ENCODE data around the gene CACNA1B.
"Not testable (repeated sequence)": the region's sequence is repeated elsewhere in the genome, so short reads cannot be mapped to it uniquely, and the experiment has no call there.

The CACNA1B gene

GRCh38 chr9:137884547-137884946 is 7.0 kb downstream of the CACNA1B start:
- TF ChIP-seq, protein P1, sequence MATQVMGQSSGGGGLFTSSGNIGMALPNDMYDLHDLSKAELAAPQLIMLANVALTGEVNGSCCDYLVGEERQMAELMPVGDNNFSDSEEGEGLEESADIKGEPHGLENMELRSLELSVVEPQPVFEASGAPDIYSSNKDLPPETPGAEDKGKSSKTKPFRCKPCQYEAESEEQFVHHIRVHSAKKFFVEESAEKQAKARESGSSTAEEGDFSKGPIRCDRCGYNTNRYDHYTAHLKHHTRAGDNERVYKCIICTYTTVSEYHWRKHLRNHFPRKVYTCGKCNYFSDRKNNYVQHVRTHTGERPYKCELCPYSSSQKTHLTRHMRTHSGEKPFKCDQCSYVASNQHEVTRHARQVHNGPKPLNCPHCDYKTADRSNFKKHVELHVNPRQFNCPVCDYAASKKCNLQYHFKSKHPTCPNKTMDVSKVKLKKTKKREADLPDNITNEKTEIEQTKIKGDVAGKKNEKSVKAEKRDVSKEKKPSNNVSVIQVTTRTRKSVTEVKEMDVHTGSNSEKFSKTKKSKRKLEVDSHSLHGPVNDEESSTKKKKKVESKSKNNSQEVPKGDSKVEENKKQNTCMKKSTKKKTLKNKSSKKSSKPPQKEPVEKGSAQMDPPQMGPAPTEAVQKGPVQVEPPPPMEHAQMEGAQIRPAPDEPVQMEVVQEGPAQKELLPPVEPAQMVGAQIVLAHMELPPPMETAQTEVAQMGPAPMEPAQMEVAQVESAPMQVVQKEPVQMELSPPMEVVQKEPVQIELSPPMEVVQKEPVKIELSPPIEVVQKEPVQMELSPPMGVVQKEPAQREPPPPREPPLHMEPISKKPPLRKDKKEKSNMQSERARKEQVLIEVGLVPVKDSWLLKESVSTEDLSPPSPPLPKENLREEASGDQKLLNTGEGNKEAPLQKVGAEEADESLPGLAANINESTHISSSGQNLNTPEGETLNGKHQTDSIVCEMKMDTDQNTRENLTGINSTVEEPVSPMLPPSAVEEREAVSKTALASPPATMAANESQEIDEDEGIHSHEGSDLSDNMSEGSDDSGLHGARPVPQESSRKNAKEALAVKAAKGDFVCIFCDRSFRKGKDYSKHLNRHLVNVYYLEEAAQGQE (IDR thresholded peaks at IDR 0.05; ENCODE audit: insufficient replicate concordance, low read depth): peak; percentile 87
- not testable (repeated sequence) for H3K4me3 ChIP-seq (replicated peaks; ENCODE audit: insufficient read depth, low read length); H3K27ac ChIP-seq (replicated peaks); H3K27me3 ChIP-seq (ENCODE audit: insufficient read depth, poor library complexity, severe bottlenecking); DNase-seq (ENCODE audit: low read depth in 1 of 2, low spot score in 1 of 2)

DNA sequence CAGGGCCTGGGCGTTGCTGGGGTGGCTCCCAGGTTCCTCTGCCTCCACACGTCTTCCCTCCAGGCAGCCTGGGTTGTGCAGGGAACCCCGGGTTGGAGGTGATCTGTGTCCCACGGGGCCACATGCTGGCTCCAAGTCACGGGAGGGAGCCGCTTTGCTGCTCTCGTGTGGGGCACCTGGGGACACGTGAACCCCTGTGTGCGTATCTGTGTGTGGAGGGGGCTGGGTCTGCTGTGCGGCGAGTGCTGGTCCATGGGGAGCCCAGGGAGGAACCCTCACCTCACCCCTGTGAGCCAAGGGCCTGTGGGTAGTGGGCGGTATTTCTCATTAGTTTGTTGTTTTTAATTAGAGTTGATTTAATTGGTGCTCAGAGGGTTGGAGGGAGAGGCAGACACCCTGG is 7.5 kb downstream of the CACNA1B start:
- DNase-seq (ENCODE audit: low read depth in 1 of 2, low spot score in 1 of 2); H3K27ac ChIP-seq (replicated peaks); H3K27me3 ChIP-seq (ENCODE audit: insufficient read depth, poor library complexity, severe bottlenecking); H3K4me3 ChIP-seq (replicated peaks; ENCODE audit: insufficient read depth, low read length): not testable (repeated sequence)

- DNase-seq (ENCODE audit: low read depth in 1 of 2, low spot score in 1 of 2); H3K27ac ChIP-seq (replicated peaks); H3K27me3 ChIP-seq (ENCODE audit: insufficient read depth, poor library complexity, severe bottlenecking); H3K4me3 ChIP-seq (replicated peaks; ENCODE audit: insufficient read depth, low read length): not testable (repeated sequence)
These were observed 11.0 kb downstream of the CACNA1B start for GRCh38 chr9:137888621-137889020.

DNA sequence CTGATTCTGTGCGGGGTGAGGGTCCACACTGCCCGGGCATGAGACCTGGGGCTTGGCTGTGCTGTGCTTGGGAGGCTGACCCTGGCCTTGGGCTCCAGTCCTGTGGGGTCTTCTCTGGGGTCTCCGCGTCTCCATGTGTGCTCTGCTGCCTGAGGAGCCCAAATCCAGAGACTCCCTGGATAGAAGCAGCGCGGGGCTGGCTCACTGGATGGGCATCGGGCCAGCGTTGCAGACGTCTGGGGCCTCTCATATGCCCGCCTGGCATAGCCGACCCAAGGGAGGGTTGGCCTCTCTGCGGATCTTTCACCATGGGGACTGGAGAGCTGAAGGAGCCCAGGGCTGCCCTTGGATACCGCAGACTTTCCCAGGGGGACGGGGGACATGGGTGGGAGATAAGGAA is 12.4 kb downstream of the CACNA1B start:
- DNase-seq (ENCODE audit: low read depth in 1 of 2, low spot score in 1 of 2): not testable (repeated sequence)

GRCh38 chr9:137890768-137891587 is 13.4 kb downstream of the CACNA1B start:
- not testable (repeated sequence) for DNase-seq (ENCODE audit: low read depth in 1 of 2, low spot score in 1 of 2); H3K27me3 ChIP-seq (ENCODE audit: insufficient read depth, poor library complexity, severe bottlenecking); H3K4me3 ChIP-seq (replicated peaks; ENCODE audit: insufficient read depth, low read length); H3K27ac ChIP-seq (replicated peaks)
- TF ChIP-seq, protein P1 (IDR thresholded peaks at IDR 0.05; ENCODE audit: insufficient replicate concordance, low read depth): peak; percentile 81

More for the DNA sequence above, 12.4 kb downstream of the CACNA1B start:
- not testable (repeated sequence) for H3K27ac ChIP-seq (replicated peaks); H3K27me3 ChIP-seq (ENCODE audit: insufficient read depth, poor library complexity, severe bottlenecking); H3K4me3 ChIP-seq (replicated peaks; ENCODE audit: insufficient read depth, low read length)

DNA sequence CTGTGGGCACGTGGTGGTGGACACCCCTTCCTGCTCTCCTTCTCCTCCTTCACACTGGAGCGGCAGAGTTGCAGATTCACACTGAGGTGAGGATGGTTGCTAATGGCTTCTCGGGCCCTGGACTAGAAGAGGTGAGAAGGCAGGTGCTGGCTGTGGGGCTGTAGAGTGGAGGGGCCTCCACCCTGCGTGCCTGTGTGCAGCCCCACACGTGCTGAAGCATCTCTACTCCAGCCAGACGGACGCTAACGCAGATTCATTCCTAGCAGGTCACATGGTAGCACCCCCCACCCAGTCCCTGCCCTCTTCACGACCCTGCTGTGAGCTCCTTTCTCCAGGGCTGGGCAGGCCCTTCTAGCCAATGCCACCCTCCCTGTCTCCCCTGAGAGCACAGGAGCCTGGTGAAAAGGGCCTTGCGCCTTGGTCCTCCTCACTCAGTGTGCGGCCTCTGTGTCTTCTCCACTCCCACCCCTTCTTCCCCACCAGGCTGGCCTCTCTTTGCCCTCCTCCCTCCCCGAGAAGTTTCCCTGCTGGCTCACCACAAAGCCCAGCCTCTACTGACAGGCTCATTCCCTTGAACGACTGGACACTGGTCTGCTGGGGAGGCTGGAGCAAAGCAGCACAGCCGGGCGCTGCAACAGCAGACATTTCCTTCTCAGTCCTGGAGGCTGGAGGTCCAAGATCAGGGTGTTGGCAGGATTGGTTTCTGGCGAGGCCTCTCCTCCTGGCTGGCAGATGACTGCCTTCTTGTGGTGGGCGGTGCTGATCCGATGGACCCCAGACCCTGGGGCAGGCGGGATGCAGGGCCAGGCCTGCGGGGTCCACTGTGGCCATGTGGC is 14.2 kb downstream of the CACNA1B start:
- H3K27ac ChIP-seq (replicated peaks): no peak overlapping the region
- no peak for DNase-seq (ENCODE audit: low read depth in 1 of 2, low spot score in 1 of 2)
- no peaks in the 10 kb centered on the region for H3K27me3 ChIP-seq (ENCODE audit: insufficient read depth, poor library complexity, severe bottlenecking)
- TF ChIP-seq, protein P2, sequence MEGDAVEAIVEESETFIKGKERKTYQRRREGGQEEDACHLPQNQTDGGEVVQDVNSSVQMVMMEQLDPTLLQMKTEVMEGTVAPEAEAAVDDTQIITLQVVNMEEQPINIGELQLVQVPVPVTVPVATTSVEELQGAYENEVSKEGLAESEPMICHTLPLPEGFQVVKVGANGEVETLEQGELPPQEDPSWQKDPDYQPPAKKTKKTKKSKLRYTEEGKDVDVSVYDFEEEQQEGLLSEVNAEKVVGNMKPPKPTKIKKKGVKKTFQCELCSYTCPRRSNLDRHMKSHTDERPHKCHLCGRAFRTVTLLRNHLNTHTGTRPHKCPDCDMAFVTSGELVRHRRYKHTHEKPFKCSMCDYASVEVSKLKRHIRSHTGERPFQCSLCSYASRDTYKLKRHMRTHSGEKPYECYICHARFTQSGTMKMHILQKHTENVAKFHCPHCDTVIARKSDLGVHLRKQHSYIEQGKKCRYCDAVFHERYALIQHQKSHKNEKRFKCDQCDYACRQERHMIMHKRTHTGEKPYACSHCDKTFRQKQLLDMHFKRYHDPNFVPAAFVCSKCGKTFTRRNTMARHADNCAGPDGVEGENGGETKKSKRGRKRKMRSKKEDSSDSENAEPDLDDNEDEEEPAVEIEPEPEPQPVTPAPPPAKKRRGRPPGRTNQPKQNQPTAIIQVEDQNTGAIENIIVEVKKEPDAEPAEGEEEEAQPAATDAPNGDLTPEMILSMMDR (IDR thresholded peaks at IDR 0.05; ENCODE audit: insufficient read depth, low read length): no peak
- TF ChIP-seq GABPA (IDR thresholded peaks at IDR 0.05; ENCODE audit: low read depth): no peak
- TF ChIP-seq SPI1 (IDR thresholded peaks at IDR 0.05; ENCODE audit: borderline replicate concordance, low read depth): no peak
- TF ChIP-seq, protein P1 (IDR thresholded peaks at IDR 0.05; ENCODE audit: insufficient replicate concordance, low read depth): no peak
- no peak for TF ChIP-seq POLR2AphosphoS5 (IDR thresholded peaks at IDR 0.05; ENCODE audit: low read depth)
- no peak overlapping the region for H3K4me3 ChIP-seq (replicated peaks; ENCODE audit: insufficient read depth, low read length)
